Measurements from ENCODE around the gene CRYGS. TPM values are rescaled to one million over a fixed set of nuclear protein-coding genes. Genes with fewer than 3 reads are reported as not detected.

The CRYGS gene
- total and polyA plus RNA-seq, 9 of the 15 experiments (the other 6 are each of a cell fraction or from before 2014, with no cell fraction given) = 1.5 to 3.8 (median 2.0) TPM

- H3K4me3 ChIP-seq = no peak overlapping the region
- ATAC-seq (no peak), DNase-seq (ENCODE audit: extremely low read depth in 1 of 4, low spot score in 3 of 4) (no peak), FAIRE-seq (no peak)
- H3K36me3 ChIP-seq (ENCODE audit: control insufficient read depth, insufficient read depth, low read length) = peaks cover 69% of the 10 kb centered on the region
- no peaks in the 10 kb centered on the region for H4K20me1 ChIP-seq (replicated peaks; ENCODE audit: control insufficient read depth, insufficient read depth, low read length)
- H3K4me2 ChIP-seq (ENCODE audit: insufficient read depth, low read length) = no peak overlapping the region
- H3K4me1 ChIP-seq (replicated peaks in 1 of 2; ENCODE audit: control insufficient read depth in 2 of 2, insufficient read depth in 2 of 2, low read length in 2 of 2) = no peaks in the 10 kb centered on the region
- intact Hi-C loops (cut with micrococcal nuclease) = loop anchor here (10.0 kb wide), 1 partner anchor 65 kb away; the partner anchor contains the start of gene AHSG
- in situ Hi-C loops (cut with MboI) = no loop called here
- H3K27me3 ChIP-seq (ENCODE audit: control insufficient read depth in 2 of 2, insufficient read depth in 2 of 2, low read length in 2 of 2) = no peaks in the 10 kb centered on the region
- no peak overlapping the region for H2AFZ ChIP-seq (ENCODE audit: low read depth, low read length)
- TF ChIP-seq MAFG (tag; conservative IDR thresholded peaks at IDR 0.05) = peak; percentile 83
- no peak for TF ChIP-seq MNT (conservative IDR thresholded peaks at IDR 0.05)
- no peak for TF ChIP-seq HLTF (IDR thresholded peaks at IDR 0.05)
- no peak for TF ChIP-seq KDM4B (IDR thresholded peaks at IDR 0.05; ENCODE audit: borderline replicate concordance in 2 of 2, low read depth in 1 of 2)
- no peak for TF ChIP-seq ARNT (IDR thresholded peaks at IDR 0.05)
- peak; percentile 81 for TF ChIP-seq MAFK (IDR thresholded peaks at IDR 0.05; ENCODE audit: low read length)
- no peak for TF ChIP-seq MCM2 (IDR thresholded peaks at IDR 0.05; ENCODE audit: low read depth)
- no peak for TF ChIP-seq USF1 (CRISPR knock-in tag; IDR thresholded peaks at IDR 0.05)
- no peak for TF ChIP-seq ZNF174 (CRISPR knock-in tag; IDR thresholded peaks at IDR 0.05)
- no peak for TF ChIP-seq CGGBP1 (CRISPR knock-in tag; IDR thresholded peaks at IDR 0.05)
- TF ChIP-seq C11orf30 (IDR thresholded peaks at IDR 0.05; ENCODE audit: low read depth) = peak; percentile 84
- peak; percentile 88 for TF ChIP-seq MAFF (IDR thresholded peaks at IDR 0.05; ENCODE audit: low read length)
- TF ChIP-seq ZNF121 (CRISPR knock-in tag; conservative IDR thresholded peaks at IDR 0.05) = no peak
- no peak for TF ChIP-seq YBX1 (IDR thresholded peaks at IDR 0.05)
- TF ChIP-seq ZNF316 (IDR thresholded peaks at IDR 0.05) = peak; percentile 92
- no peak for TF ChIP-seq SNRNP70 (optimal IDR thresholded peaks at IDR 0.05; ENCODE audit: low read depth, low read length)
- no peak for TF ChIP-seq ZNF354B (CRISPR knock-in tag; IDR thresholded peaks at IDR 0.05)
- TF ChIP-seq ZNF146 (CRISPR knock-in tag; IDR thresholded peaks at IDR 0.05; ENCODE audit: unreplicated experiment) = no peak
- no peak for TF ChIP-seq ZNF780A (CRISPR knock-in tag; IDR thresholded peaks at IDR 0.05)
- no peak for TF ChIP-seq ZNF23 (CRISPR knock-in tag; IDR thresholded peaks at IDR 0.05)
- TF ChIP-seq BRD4 (IDR thresholded peaks at IDR 0.05) = no peak
- no peak for TF ChIP-seq MITF (IDR thresholded peaks at IDR 0.05)
- no peak for TF ChIP-seq GATAD2A (IDR thresholded peaks at IDR 0.05)
- BruUV-seq (replicated peaks) = no TSS peak
- H3K9me1 ChIP-seq (ENCODE audit: control insufficient read depth, insufficient read depth, low read length) = no peaks in the 10 kb centered on the region
- no peak overlapping the region for H3K9ac ChIP-seq (ENCODE audit: insufficient read depth in 1 of 2, low read depth in 2 of 2, low read length in 2 of 2)
- WGBS (ENCODE audit: insufficient coverage, low coverage, missing lambda C conversion rate) = 83% methylated on average over 3 of the region's 3 CpGs
- CTCF ChIA-PET (ENCODE audit: low intra/inter-chr PET ratio) = no interaction called here
- H3K27ac ChIP-seq (ENCODE audit: extremely low read depth, low read depth, low read length) = no peak overlapping the region
- H3K9me3 ChIP-seq (replicated peaks; ENCODE audit: control insufficient read depth, insufficient read depth, low read depth, low read length) = no peaks in the 10 kb centered on the region
- H3K79me2 ChIP-seq (ENCODE audit: control insufficient read depth, insufficient read depth, low read length) = no peaks in the 10 kb centered on the region
- POLR2A ChIA-PET = interaction anchor here (1.1 to 1.7 kb wide), 2 partner anchors 9 to 21 kb away, joined by 3 to 4 read pairs; no protein-coding TSS in a partner anchor
Measured at GRCh38 chr3:186549497-186549896, 5.3 kb upstream of the CRYGS start.
